ENCODE data around the gene HHLA2. TPM values are rescaled to one million over a fixed set of nuclear protein-coding genes. Genes with fewer than 3 reads are reported as not detected.

Gene HHLA2
- total and polyA plus RNA-seq, 5 donors from 2014 or later: 0.74 TPM; not detected in 4

GRCh38 chr3:108289159-108289558 lies 7.2 kb upstream of the HHLA2 start:
- no peaks in the 10 kb centered on the region for H3K36me3 Mint-ChIP-seq
- Histone ChIP-seq H3K27ac (ENCODE audit: insufficient read depth, low read length, poor library complexity, severe bottlenecking) (no peak overlapping the region), H3K36me3 (ENCODE audit: control insufficient read depth, insufficient read depth, low read length) (no peaks in the 10 kb centered on the region), H3K4me3 (ENCODE audit: low read depth, low read length) (no peak overlapping the region), H3K4me1 (ENCODE audit: control insufficient read depth, insufficient read depth, low read length, poor library complexity, severe bottlenecking) (peaks cover 18% of the 10 kb centered on the region), H3K27me3 (ENCODE audit: control insufficient read depth, insufficient read depth, low read length) (no peaks in the 10 kb centered on the region), H3K9me3 (ENCODE audit: control insufficient read depth in 2 of 2, low read length in 2 of 2) (no peaks in the 10 kb centered on the region)
- H3K27me3 Mint-ChIP-seq: peaks cover under 1% of the 10 kb centered on the region
- no peak overlapping the region for H3K4me3 Mint-ChIP-seq
- ATAC-seq (ENCODE audit: low read depth in 2 of 2) (no peak), DNase-seq (no peak)
- no peak overlapping the region for H3K27ac Mint-ChIP-seq
- H3K4me1 Mint-ChIP-seq: peaks cover 15 to 26% (median 25%) of the 10 kb centered on the region in 4 donors
- peaks cover 0 to 6% (median 2%) of the 10 kb centered on the region in 7 donors for H3K9me3 Mint-ChIP-seq

GRCh38 chr3:108292450-108292849 lies 3.9 kb upstream of the HHLA2 start:
- no peak overlapping the region for H3K27ac ChIP-seq (ENCODE audit: insufficient read depth, low read length, poor library complexity, severe bottlenecking)
- H3K27me3 ChIP-seq (ENCODE audit: control insufficient read depth, insufficient read depth, low read length): no peaks in the 10 kb centered on the region
- no peak overlapping the region for H3K4me3 ChIP-seq (ENCODE audit: low read depth, low read length)
- peaks cover 20% of the 10 kb centered on the region for H3K4me1 ChIP-seq (ENCODE audit: control insufficient read depth, insufficient read depth, low read length, poor library complexity, severe bottlenecking)
- ATAC-seq (ENCODE audit: low read depth in 2 of 2) (no peak), DNase-seq (no peak)
- Mint-ChIP-seq H3K36me3 (no peaks in the 10 kb centered on the region), H3K27me3 (no peaks in the 10 kb centered on the region), H3K4me3 (peak overlapping the region in 2 of 4 donors; percentile 39 to 42), H3K27ac (peak overlapping the region; percentile 55 to 74 (median 56)), H3K9me3 (peaks cover 0 to 6% (median 0%) of the 10 kb centered on the region in 7 donors), H3K4me1 (peaks cover 16 to 32% (median 31%) of the 10 kb centered on the region in 4 donors)
- no peaks in the 10 kb centered on the region for H3K36me3 ChIP-seq (ENCODE audit: control insufficient read depth, insufficient read depth, low read length)
- H3K9me3 ChIP-seq (ENCODE audit: control insufficient read depth in 2 of 2, low read length in 2 of 2): no peaks in the 10 kb centered on the region

- H3K27ac ChIP-seq (ENCODE audit: insufficient read depth, low read length, poor library complexity, severe bottlenecking): no peak overlapping the region
- H3K36me3 Mint-ChIP-seq: no peaks in the 10 kb centered on the region
- no peaks in the 10 kb centered on the region for H3K9me3 ChIP-seq (ENCODE audit: control insufficient read depth in 2 of 2, low read length in 2 of 2)
- peaks cover 16 to 32% (median 31%) of the 10 kb centered on the region in 4 donors for H3K4me1 Mint-ChIP-seq
- peak overlapping the region in 3 of 4 donors; percentile 3 to 42 (median 39) for H3K4me3 Mint-ChIP-seq
- peak overlapping the region; percentile 55 to 74 (median 62) for H3K27ac Mint-ChIP-seq
- H3K27me3 Mint-ChIP-seq: no peaks in the 10 kb centered on the region
- peak overlapping the region; percentile 16 for H3K4me3 ChIP-seq (ENCODE audit: low read depth, low read length)
- peak; percentile 83 for ATAC-seq (ENCODE audit: low read depth in 2 of 2)
- DNase-seq: peak in 2 of 3 donors; percentile 6 to 77
- no peaks in the 10 kb centered on the region for H3K27me3 ChIP-seq (ENCODE audit: control insufficient read depth, insufficient read depth, low read length)
- H3K36me3 ChIP-seq (ENCODE audit: control insufficient read depth, insufficient read depth, low read length): no peaks in the 10 kb centered on the region
- peaks cover 20% of the 10 kb centered on the region for H3K4me1 ChIP-seq (ENCODE audit: control insufficient read depth, insufficient read depth, low read length, poor library complexity, severe bottlenecking)
- H3K9me3 Mint-ChIP-seq: peaks cover 0 to 6% (median 0%) of the 10 kb centered on the region in 7 donors
These were observed 3.4 kb upstream of the HHLA2 start for GRCh38 chr3:108292905-108293328.

- no peak overlapping the region for H3K27ac ChIP-seq (ENCODE audit: insufficient read depth, low read length, poor library complexity, severe bottlenecking)
- no peaks in the 10 kb centered on the region for H3K36me3 ChIP-seq (ENCODE audit: control insufficient read depth, insufficient read depth, low read length)
- peak overlapping the region; percentile 30 for H3K4me3 ChIP-seq (ENCODE audit: low read depth, low read length)
These were observed 2.5 kb upstream of the HHLA2 start for GRCh38 chr3:108293858-108294257.

GRCh38 chr3:108295421-108296175 lies 750 bp upstream of the HHLA2 start:
- Mint-ChIP-seq H3K27me3 (no peaks in the 10 kb centered on the region), H3K9me3 (peaks cover 0 to 3% (median 0%) of the 10 kb centered on the region in 7 donors), H3K4me1 (peaks cover 26 to 36% (median 31%) of the 10 kb centered on the region in 4 donors), H3K27ac (no peak overlapping the region), H3K4me3 (no peak overlapping the region), H3K36me3 (no peaks in the 10 kb centered on the region)
- H3K9me3 ChIP-seq (ENCODE audit: control insufficient read depth in 2 of 2, low read length in 2 of 2): no peaks in the 10 kb centered on the region
- DNase-seq (no peak), ATAC-seq (ENCODE audit: low read depth in 2 of 2) (no peak)
- H3K4me1 ChIP-seq (ENCODE audit: control insufficient read depth, insufficient read depth, low read length, poor library complexity, severe bottlenecking): peaks cover 20% of the 10 kb centered on the region
- H3K27ac ChIP-seq (ENCODE audit: insufficient read depth, low read length, poor library complexity, severe bottlenecking): no peak overlapping the region
- H3K27me3 ChIP-seq (ENCODE audit: control insufficient read depth, insufficient read depth, low read length): no peaks in the 10 kb centered on the region
- H3K4me3 ChIP-seq (ENCODE audit: low read depth, low read length): no peak overlapping the region
- H3K36me3 ChIP-seq (ENCODE audit: control insufficient read depth, insufficient read depth, low read length): no peaks in the 10 kb centered on the region

More at GRCh38 chr3:108293858-108294257, 2.5 kb upstream of the HHLA2 start:
- Histone ChIP-seq H3K27me3 (ENCODE audit: control insufficient read depth, insufficient read depth, low read length) (no peaks in the 10 kb centered on the region), H3K9me3 (ENCODE audit: control insufficient read depth in 2 of 2, low read length in 2 of 2) (no peaks in the 10 kb centered on the region), H3K4me1 (ENCODE audit: control insufficient read depth, insufficient read depth, low read length, poor library complexity, severe bottlenecking) (peaks cover 20% of the 10 kb centered on the region)
- Mint-ChIP-seq H3K4me1 (peaks cover 16 to 32% (median 31%) of the 10 kb centered on the region in 4 donors), H3K4me3 (peak overlapping the region in 1 of 4 donors; percentile 0), H3K9me3 (peaks cover 0 to 6% (median 0%) of the 10 kb centered on the region in 7 donors), H3K36me3 (no peaks in the 10 kb centered on the region), H3K27ac (peak overlapping the region in 2 of 3 donors; percentile 4 to 61), H3K27me3 (no peaks in the 10 kb centered on the region)
- peak; percentile 57 to 65 for ATAC-seq (ENCODE audit: low read depth in 2 of 2)
- DNase-seq: peak in 1 of 3 donors; percentile 78

GRCh38 chr3:108297647-108298046 lies 1.3 kb downstream of the HHLA2 start:
- H3K4me3 ChIP-seq (ENCODE audit: low read depth, low read length): no peak overlapping the region
- H3K4me1 Mint-ChIP-seq: peaks cover 32 to 42% (median 35%) of the 10 kb centered on the region in 4 donors
- peak overlapping the region in 1 of 3 donors; percentile 8 for H3K27ac Mint-ChIP-seq
- H3K4me1 ChIP-seq (ENCODE audit: control insufficient read depth, insufficient read depth, low read length, poor library complexity, severe bottlenecking): peaks cover 25% of the 10 kb centered on the region
- no peaks in the 10 kb centered on the region for H3K9me3 ChIP-seq (ENCODE audit: control insufficient read depth in 2 of 2, low read length in 2 of 2)
- H3K9me3 Mint-ChIP-seq: peaks cover 0 to 1% (median 0%) of the 10 kb centered on the region in 7 donors
- H3K36me3 Mint-ChIP-seq: no peaks in the 10 kb centered on the region
- H3K27ac ChIP-seq (ENCODE audit: insufficient read depth, low read length, poor library complexity, severe bottlenecking): no peak overlapping the region
- H3K36me3 ChIP-seq (ENCODE audit: control insufficient read depth, insufficient read depth, low read length): no peaks in the 10 kb centered on the region
- no peak overlapping the region for H3K4me3 Mint-ChIP-seq
- no peak for DNase-seq
- H3K27me3 Mint-ChIP-seq: no peaks in the 10 kb centered on the region
- no peak for ATAC-seq (ENCODE audit: low read depth in 2 of 2)
- no peaks in the 10 kb centered on the region for H3K27me3 ChIP-seq (ENCODE audit: control insufficient read depth, insufficient read depth, low read length)

- Histone ChIP-seq H3K36me3 (ENCODE audit: control insufficient read depth, insufficient read depth, low read length) (no peaks in the 10 kb centered on the region), H3K27me3 (ENCODE audit: control insufficient read depth, insufficient read depth, low read length) (no peaks in the 10 kb centered on the region), H3K27ac (ENCODE audit: insufficient read depth, low read length, poor library complexity, severe bottlenecking) (no peak overlapping the region), H3K9me3 (ENCODE audit: control insufficient read depth in 2 of 2, low read length in 2 of 2) (no peaks in the 10 kb centered on the region), H3K4me1 (ENCODE audit: control insufficient read depth, insufficient read depth, low read length, poor library complexity, severe bottlenecking) (peaks cover 21% of the 10 kb centered on the region), H3K4me3 (ENCODE audit: low read depth, low read length) (no peak overlapping the region)
- DNase-seq: no peak
- Mint-ChIP-seq H3K36me3 (no peaks in the 10 kb centered on the region), H3K9me3 (peaks cover 0 to 1% (median 0%) of the 10 kb centered on the region in 7 donors), H3K27ac (peak overlapping the region in 1 of 3 donors; percentile 8), H3K4me3 (no peak overlapping the region), H3K4me1 (peaks cover 31 to 42% (median 33%) of the 10 kb centered on the region in 4 donors), H3K27me3 (no peaks in the 10 kb centered on the region)
- no peak for ATAC-seq (ENCODE audit: low read depth in 2 of 2)
These were observed 1.7 kb downstream of the HHLA2 start for GRCh38 chr3:108298056-108298455.

Measured in CD4-positive, CD25-positive, alpha-beta regulatory T cell (primary cell).